GM18519 (cell line): ENCODE results near the gene ATP5PF.
"Not testable (repeated sequence)": the region's sequence is repeated elsewhere in the genome, so short reads cannot be mapped to it uniquely, and the experiment has no call there.

ENCODE experiments used
- ATAC-seq: cut with Tn5 transposase; IDR thresholded peaks from one replicate; pipeline ENCODE4 v1.9.1; 2021; ENCODE audit warnings: mild to moderate bottlenecking, moderate library complexity; ENCODE audit not compliant: unreplicated experiment, low FRiP score

The ATP5PF gene

DNA sequence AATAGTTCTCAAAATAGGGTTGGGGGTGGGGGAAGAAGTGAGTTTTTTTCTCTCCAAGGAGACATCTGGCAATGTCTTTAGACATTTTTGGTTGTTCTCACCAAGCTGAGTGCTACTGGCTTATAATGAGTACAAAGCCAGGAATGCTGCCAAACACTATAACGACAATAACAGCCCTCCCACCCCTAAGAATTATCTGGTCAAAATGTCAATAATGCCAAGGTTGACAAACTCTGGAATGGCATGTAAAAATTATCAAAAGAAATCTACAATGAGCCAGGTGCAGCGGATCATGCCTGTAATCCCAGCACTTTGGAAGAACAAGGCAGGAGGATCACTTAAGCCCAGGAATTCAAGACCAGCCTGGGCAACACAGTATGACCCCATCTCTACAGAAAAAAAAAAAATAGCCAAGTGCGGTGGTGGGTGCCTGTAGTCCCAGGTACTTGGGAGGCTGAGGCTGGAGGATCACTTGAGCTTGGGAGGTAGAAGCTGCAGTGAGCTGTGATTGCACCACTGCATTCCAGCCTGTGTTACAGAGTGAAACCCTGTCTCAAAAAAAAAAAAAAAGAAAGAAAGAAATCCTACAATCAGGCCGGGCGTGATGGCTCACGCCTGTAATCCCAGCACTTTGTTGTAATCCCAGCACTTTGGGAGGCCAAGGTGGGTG lies 2.5 kb downstream of the ATP5PF start:
- ATAC-seq = no peak

DNA sequence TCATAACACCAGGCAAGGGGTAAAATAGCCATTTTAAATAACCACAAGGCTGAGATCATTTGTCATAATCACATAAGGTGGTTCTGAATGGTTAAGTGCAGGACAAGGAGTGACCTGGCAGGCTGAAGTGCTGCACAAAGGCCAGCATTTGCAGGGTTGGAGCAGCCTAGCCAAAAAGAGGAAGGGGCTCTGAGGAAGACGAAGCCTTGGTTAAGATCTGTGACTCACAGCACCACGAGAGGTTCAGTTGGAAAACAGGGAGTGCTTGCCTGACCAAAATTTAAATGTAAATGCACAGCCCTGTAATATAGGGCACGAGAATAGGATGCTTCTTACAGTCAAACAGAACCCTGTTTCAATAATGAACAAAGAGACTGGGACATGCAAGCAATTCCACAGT lies 12.1 kb downstream of the ATP5PF start:
- no peak for ATAC-seq

DNA sequence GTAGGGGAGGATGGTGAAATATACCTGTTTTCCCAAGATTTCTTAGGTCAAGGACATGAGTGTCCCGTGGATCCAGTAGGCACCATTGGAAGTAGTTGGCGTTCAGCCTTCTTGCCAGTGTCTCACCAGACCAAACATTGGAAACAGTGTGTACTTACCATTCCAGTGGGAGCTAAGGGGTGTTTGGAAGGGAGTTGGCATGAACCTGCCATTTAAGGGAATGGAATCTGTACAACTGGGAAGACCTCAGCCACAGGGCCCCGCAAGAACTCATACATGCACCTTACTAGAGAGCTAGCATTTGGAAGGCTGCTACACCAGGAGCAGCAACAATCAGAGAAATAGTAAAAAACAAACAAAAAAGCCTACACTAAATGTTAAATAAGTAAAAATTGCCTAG lies 12.7 kb downstream of the ATP5PF start:
- no peak for ATAC-seq

DNA sequence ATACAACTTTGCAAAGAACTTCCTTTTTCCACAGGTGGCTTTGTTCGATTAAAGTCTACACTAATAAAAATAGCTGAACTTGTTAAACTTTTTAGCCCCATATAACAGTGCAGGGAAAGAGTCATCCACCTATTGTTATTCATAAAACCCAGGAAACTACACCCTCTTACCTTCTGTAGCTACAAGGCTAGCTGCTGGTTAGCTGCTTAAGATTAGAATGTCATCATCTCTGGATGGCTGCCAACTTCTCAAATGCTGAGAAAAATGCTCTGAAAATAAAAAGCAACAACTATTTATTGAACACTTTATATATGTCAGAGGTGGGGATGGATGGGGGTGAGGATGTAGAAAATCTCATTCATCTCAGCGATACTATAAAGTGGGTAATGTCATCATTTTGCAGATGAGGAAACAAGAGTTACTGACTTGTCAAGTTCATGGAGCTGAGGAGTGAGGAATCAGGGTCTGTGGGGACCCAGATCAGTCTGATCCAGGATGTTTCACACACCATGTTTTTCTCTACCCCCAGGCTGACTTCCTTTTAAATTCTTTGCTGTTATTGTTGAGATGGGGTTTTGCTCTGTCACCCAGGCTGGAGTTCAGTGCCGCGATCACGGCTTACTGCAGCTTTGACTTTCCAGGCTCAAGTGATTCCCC lies 17.1 kb downstream of the ATP5PF start:
- ATAC-seq = no peak

GRCh38 chr21:25714066-25714465 lies 20.6 kb downstream of the ATP5PF start:
- ATAC-seq = not testable (repeated sequence)

GRCh38 chr21:25710550-25710949 lies 24.2 kb downstream of the ATP5PF start:
- ATAC-seq = no peak

GRCh38 chr21:25709684-25710265 lies 24.9 kb downstream of the ATP5PF start:
- no peak for ATAC-seq

GRCh38 chr21:25708467-25709065 lies 26.1 kb downstream of the ATP5PF start:
- ATAC-seq = no peak

DNA sequence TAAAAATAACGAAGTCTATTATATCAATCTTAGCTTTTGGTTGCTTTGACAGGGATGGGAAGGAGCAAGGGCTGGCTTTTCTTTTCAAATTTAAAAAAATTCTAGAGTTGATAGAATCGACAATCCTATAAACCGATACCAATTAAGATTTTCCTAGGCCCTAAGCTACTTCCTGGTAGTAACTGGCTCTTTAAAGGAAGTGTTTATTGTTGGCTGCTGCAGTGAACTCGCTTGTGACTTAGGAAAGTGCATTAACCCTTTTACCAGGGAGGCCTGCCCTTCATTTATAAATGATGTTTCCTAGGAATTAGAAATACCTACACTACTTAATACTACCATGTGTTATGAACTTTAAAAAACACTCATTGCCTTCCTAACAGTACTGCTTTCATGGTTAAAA lies 33.2 kb downstream of the ATP5PF start:
- no peak for ATAC-seq

- ATAC-seq = no peak
Observed at GRCh38 chr21:25700741-25701140, 34.0 kb downstream of the ATP5PF start.

DNA sequence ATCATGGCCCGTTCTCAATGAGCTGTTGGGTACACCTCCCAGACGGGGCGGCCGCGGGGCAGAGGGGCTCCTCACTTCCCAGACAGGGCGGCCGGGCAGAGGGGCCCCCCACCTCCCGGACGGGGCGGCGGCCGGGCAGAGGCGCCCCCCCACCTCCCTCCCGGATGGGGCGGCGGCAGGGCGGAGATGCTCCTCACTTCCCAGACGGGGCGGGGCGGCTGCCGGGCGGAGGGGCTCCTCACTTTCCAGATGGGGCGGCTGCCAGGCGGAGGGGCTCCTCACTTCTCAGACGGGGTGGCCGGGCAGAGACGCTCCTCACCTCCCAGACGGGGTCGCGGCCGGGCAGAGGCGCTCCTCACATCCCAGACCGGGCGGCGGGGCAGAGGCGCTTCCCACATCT lies 39.2 kb downstream of the ATP5PF start:
- not testable (repeated sequence) for ATAC-seq

DNA sequence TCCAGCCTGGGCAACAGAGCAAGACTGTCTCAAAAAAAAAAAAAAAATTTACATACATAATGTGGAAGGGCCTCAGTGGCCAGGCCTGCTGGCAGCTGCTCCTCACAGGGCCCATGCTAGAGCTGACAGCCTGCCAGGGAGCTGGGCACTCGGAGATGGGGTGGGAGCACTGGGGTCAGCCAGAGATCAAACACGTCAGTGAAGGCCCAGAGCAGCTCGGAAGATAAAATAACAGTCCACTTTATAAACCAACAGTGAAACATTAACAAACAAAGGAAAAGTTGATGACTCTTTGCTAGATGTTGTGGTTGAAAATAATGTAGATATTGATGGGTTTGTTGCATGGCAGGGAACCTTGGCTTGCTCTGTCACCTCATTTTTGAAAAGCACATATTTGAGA lies 42.7 kb downstream of the ATP5PF start:
- no peak for ATAC-seq

GRCh38 chr21:25689226-25689625 lies 45.5 kb downstream of the ATP5PF start:
- ATAC-seq = no peak

GRCh38 chr21:25688275-25689155 lies 46.2 kb downstream of the ATP5PF start:
- ATAC-seq = no peak

DNA sequence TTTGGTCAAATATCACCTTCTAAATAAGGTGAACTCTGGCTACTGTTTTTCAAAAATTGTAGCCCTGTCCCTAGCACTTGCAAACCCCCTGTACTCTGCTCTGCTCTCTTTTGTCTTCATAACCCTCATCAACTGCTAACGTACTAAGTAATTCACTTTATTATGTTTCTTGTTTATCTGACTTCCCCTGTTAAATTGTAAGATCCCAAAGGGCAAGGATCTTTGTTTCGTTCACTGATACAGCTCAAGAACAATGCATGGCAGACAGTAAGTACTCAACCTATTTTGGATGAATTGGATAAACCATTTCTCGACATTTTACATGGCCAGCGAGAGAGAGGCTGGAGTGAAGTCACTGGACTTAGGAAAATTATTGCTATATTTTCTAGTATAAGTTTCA lies 46.9 kb downstream of the ATP5PF start:
- ATAC-seq = no peak

GRCh38 chr21:25682382-25682781 lies 52.3 kb downstream of the ATP5PF start:
- ATAC-seq = no peak

GRCh38 chr21:25676451-25676850 lies 58.3 kb downstream of the ATP5PF start:
- no peak for ATAC-seq
